Erythroblast (primary cell): ENCODE results near the gene LZTS2.

Experiments
- DNase-seq, 2 experiments: peaks; one replicate each; lab custom pipeline; 2025; lab: John Stamatoyannopoulos, UW
- GATA1 ChIP-seq: IDR thresholded peaks from 2 replicates; pipeline ENCODE4 v1.6.1; 2011; ENCODE audit warnings: low read depth, mild to moderate bottlenecking, control low read depth, low read length, moderate library complexity
- POLR2A ChIP-seq: IDR thresholded peaks from 2 replicates; pipeline ENCODE4 v1.6.1; 2011; ENCODE audit warnings: mild to moderate bottlenecking, low read length

The LZTS2 gene

DNA sequence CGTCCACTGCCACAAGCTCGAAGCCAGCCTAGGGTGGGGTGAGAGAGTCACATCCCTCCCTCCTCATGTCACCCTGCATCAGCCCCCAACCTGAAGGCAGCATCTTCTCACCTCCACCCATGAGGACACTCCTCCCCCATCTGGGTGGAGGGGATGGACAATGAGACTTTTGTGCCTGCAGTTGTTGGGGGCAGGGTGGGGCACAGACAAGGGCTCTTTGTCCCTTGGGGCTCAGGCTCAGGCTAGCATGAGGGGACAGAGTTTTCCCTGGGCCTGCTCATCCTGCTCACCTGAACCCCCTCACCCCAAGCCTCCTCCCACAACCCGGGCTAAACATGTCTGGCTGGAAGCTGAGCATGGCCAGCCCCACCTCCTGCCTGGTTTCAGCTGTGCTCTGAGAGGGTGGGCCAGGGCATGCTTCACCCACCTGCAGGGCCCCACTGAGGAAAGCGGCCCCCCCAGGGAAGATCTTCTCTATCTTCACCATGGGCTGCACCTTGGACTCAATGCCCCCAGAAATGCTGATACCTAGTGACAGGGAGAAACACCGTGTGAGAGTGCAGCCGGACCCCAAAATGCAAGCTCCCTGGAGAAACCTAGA is 9.3 kb downstream of the LZTS2 start:
- no peak for DNase-seq
- TF ChIP-seq POLR2A: no peak
- TF ChIP-seq GATA1: no peak

DNA sequence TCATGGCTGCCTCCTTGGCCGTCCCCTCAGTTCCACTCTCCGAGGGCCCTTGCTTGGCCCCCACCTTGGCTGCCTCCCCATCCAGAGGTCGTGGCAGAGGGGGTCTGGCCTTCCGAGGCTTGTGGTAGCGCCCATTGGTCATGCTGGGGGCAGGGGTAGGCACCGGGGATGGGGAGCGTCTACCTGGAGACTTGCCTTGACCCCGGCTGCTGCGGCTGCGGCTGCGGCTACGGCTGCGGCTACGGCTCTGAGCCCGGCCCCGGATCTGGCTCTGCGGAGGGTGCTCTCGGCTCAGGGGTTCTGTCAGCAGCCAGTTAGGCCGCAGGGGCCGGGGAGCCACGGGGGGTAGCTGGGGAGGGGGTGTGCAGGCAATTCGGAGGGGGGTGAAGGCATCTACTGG is 10.7 kb downstream of the LZTS2 start:
- TF ChIP-seq POLR2A (no peak), GATA1 (no peak)
- no peak for DNase-seq

DNA sequence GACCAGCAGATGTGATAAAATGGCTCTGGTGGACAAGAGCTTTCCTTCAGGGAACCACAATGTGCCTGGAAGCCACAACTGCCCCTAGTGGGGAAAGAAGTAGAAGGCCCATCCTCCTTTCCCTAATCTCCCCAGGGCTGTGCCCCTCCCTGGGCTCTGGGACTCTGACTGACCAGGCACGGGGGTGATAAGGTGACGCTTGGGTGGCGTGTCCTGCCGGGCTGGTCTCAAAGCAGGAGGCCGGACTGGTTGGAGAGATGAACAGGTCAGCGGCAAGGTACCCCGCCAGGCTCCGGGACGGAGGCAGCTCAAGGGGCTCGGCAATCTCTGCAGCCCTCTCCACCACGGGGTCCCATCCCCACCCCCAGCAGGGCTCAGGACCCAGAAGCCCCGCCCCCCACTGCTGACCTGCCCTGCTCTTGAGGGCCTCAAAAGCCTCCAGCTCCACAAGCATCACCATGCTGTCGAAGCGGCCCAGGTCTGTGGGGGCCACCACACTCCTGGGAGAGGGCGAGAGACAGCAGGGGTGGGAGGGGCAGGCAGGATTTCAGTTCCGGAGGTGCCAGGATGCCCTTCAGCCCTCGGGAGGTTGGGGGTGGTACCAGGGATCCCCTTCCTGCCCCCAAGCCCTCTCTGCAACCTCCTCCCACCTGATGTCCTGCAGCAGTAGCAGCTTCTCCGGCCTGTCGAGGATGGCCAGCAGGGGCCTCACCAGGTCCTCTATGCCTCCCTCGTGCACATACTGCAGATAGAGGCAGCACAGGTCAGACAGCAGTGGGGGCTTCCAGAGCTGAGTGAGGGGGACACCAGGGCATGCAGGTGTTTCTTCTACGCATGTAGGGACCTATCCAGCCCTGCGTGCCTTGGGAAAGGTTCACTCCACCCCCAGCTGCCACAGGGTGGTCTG is 12.2 kb downstream of the LZTS2 start:
- peak; percentile 56 to 62 for DNase-seq
- TF ChIP-seq GATA1 (no peak), POLR2A (no peak)

DNA sequence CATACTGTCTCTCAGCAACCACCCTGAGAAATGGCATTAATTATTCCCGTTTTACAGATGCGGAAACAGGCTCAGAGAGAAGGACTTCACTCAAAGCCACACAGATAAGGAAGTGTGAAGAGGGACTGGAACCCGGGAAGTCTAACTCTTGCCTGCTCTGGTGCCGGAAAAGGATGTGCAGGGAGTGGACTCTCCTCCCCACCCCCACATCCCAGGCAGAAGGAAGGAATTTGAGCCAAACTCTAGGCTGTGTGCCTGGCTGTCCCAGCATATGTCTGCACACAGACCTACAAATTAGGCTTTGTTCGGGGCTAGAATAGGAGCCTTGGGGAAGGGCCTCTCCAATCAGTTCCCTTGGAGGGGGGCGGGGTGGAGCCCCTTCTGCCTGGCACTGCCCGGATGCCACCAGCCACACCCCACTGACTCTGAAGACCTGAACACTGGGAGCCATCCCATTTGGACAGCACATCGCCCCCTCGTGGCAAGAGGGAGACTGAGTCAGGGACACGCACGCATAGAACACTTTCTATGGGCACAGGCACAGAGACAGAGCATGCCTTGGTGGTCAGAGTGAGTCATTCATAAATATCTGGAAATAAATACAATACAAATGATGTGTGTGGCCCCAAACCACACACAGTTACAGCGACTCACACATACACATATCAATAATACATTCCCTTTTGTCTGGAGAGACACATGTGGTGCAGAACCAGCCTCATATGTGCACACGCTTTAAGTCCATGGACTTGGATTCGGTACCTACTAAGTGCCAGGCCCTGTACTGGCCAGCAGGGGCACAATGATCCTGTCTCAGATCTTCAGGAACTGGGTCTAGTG is 13.1 kb downstream of the LZTS2 start:
- no peak for TF ChIP-seq POLR2A
- no peak for TF ChIP-seq GATA1
- DNase-seq: peak; percentile 83 to 85

DNA sequence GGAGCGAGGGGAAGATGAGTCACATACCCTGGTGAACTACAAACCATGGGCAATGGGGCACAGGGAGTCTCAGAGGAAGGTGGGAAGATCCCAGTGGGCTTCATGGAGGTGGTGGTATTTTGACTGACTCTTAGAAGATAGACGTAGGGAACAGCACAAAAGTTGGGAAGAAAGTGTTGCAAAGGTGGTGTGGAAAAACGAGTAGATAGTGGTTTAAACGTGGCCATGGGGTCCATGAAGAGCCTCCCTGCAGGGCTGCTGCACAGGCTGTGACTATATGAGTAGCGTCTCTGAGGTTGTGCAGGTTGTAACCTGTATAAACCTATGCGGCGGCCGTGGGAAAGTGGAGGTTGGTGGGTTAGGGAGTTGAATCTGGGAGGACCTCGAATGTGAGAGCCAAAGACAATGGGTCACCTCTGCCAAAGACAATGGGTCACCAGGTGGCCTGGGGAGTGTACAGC is 13.8 kb downstream of the LZTS2 start:
- no peak for DNase-seq

DNA sequence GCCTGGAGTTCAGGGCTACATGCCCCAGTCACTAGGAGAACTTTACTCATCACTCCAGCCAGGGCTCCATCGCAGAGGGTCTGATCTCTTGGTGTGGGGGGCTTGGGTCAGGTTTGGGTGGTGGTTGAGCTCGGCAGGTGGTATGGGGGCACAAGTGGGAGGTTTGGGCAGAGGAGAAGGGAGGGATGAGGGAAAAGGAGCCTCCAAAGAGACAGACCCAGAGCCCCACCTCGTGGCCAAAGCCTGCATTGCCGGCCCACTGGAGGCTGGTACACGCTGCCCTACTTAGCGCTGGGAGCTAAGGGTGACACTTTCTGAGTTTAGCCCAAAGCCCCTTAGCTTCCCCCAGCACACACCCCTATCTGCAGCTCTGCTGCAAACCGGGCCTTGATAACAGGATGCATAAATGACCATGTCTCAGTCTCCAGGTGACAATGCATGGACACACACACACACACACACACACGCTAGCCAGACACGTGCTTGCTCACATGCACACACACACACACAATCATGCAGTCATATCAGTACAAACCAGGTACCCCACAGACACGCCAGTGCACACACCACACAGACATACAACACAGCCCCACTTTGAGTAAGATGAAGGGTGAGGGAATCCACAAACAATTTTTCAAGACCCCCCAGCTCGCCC is 14.7 kb downstream of the LZTS2 start:
- TF ChIP-seq GATA1 (no peak), POLR2A (no peak)
- peak; percentile 53 to 79 for DNase-seq

More for the DNA sequence above, 13.8 kb downstream of the LZTS2 start:
- TF ChIP-seq GATA1 (no peak), POLR2A (no peak)

DNA sequence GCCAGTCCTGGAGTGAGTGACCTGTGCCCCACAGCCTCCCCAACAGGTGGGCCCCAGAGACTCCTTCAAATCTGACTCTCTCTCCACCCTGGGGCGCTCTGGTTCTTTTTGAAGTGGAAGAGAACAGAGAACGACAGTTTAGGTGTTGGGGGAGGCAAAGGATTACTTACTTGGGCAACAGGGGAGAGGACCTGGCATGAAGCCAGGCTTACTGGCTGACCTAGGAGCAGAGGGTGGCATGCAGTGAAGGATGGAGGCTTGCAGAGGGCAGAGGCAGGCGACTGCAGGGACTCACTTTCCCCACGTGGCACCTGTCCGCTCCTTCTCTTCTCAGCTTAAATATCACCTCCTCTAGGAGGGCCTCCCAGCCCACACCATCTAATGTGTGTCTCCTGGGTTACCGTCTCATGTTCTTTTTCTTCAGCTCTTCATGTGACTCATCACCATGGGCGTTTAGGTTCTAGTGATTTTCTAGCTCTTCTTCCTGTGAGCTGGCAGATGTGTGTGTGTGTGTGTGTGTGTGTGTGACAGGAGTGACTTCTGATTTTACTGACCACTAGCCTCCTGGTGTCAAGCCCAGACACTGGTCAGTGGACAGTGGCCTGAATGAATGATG is 15.5 kb downstream of the LZTS2 start:
- DNase-seq: peak in 1 of 2 experiments; percentile 26
- TF ChIP-seq GATA1 (no peak), POLR2A (no peak)

DNA sequence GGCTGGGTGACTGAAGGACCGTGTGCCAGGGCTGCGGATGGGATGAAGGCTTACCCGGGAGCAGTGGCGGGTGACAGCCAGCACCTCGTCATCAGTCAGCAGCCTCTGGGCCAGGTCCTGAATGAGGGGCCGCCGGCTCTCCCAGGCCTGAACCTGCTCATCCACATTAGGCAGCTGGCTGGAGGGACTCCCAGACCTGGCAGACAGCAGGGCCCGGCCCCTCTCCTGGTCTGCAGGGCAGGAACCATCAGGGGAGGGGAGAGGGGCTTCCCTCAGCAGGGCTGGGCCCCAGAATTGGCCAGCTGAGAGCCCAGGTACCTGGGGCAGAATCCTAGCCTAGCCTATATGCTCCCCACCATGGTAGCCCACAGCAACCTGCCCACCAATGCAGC is 16.0 kb downstream of the LZTS2 start:
- no peak for TF ChIP-seq POLR2A
- TF ChIP-seq GATA1: no peak
- no peak for DNase-seq

DNA sequence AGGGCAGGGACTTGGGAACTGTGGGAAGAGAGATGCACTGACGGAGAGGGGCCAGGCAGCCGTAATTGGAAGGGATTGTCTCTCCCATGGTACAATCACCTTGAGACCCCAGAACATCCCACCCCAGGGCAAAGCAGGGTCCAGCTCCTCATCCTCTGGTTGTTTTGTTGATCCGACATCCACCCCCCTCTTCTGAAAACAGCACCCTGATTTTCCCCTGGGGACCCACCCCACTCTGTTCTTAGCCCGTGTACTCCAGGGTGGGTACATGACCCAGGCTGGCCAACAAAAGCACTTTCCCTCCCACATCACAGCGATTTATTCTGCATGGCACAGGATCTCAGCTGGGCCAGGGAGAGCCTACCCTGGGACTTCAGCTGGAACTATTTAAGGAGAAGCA is 17.2 kb downstream of the LZTS2 start:
- TF ChIP-seq POLR2A (no peak), GATA1 (no peak)
- DNase-seq: no peak

DNA sequence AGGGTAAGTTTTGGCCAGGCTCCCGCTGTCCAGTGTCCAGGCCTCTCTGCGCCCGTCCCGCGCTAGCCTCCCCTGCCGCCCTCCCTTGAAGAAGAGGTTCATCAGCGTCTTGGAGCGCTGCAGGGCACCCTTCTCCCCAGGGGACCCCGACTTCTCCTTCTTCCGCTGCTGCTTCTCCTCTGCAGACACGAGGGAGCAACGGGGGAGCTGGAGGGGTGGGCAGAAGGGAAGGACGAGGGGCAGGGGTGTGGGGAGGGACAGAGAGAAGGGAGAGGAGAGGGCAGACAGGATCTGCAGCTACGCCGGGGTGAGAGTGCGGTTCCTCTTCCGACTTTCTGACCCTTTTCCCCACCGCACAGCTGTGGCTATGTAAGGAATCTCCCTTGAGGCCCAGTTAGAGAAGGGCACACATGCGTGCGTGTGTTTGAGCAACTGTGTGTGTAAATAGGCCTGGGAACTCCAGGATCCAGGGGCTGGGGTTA is 18.6 kb downstream of the LZTS2 start:
- no peak for DNase-seq
- TF ChIP-seq GATA1: no peak
- TF ChIP-seq POLR2A: no peak

DNA sequence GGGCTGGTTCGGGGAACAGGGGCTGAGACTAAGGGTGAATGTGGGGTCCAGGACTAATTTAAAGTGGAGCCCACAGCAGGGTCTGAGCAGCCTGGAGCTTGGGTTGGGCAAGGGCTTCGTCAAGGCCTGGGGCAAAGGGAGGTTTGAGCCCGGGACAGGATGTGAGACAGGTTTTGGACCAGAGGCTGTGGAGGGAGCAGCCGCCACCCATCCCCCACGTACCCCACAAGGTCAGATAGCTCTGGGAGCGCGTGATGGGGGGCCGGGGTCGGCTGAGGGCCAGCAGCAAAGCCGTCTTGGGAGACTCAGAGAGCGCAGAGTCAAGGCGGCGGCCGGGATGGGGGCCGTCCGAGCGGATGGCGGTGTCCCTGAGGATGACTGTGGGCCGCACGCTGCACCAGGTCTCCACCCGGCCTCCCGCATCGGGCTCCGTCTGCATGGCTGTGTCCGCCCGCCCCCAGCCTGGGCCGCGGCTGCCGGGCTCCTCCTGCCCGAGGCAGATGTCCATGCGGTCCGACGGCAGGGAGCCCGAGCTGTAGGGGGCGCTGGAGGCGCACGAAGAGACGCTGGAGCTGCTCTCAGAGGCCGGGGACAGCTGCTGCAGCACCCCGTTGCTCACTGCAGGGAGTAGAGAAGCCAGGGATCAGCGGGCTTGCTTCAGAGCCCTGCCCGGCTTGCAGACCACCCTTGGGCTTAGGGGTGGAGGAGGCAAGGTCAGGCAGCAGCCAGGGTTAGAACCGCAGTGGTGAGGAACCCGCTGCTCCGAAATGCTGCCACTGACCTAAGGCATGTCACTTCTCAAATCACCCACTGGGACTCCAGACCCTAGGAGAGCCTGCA is 19.2 kb downstream of the LZTS2 start:
- no peak for TF ChIP-seq GATA1
- no peak for TF ChIP-seq POLR2A
- peak; percentile 77 to 79 for DNase-seq

DNA sequence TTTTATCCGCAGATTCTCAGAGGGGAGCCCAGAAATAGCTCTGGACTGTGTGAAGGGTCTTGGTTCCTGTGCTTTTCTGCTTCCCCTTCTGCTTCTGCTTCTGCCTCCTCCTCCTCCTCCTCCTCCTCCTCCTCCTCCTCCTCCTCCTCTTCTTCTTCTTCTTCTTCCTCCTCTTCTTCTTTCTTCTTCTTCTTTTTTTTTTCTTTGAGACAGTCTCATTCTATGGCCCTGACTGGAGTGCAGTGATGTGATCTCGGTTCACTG is 19.8 kb downstream of the LZTS2 start:
- DNase-seq: no peak
- no peak for TF ChIP-seq GATA1
- TF ChIP-seq POLR2A: no peak
